Effector CD4-positive, alpha-beta T cell (primary cell): ENCODE results near the gene C2orf69.

Experiments used
- DNase-seq: peaks from one replicate; pipeline ENCODE4 v3.0.0-alpha.2; 2020

The C2orf69 gene

DNA sequence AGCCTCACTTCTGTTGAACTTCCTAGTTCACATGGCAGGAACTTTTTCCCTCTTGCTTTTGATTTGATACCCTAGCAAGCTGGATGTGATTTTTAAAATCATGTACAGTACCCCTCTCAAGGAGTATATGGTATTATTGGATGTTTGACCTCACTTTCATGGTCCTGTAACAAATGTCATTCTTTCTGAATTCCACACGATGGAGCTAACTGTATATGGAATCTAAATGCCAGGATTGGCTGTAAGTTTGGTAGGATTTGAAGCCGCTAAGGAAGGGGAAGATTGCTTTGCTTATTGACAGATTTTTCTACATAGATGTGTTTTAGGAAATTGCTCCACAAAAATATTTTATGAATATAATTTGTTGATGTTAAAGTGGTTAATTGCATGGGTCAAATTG, 62.6 kb downstream of the C2orf69 start:
- no peak for DNase-seq

DNA sequence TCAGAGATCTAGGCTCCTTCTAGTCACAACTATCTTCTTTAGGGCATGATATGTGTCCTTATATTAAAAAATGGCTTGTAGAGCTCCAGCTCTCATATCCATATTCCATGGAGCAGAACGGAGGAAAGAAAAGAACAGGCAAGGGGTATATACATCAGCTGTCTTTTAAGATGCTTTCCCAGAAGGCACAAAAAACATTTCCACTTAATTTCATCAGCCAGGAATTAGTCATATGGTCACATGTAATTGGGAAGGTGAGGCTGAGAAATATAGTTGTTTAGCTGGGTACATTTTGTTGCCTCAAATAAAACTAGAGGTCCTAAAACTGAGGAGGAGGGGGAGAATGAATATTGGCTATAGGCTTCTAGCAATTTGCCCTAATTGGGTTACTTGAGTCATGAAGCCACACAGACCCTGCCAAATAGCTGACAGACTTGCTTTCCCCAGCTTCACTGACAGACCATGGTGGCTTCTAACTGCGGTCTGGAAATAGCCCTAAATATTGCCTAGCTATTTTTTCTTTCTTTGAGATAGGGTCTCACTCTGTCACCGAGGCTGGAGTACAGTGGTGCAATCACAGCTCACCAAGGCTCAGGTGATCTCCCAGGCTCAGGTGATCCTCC, 64.3 kb downstream of the C2orf69 start:
- DNase-seq = no peak
